Measurements from ENCODE around the gene AK8.

Gene AK8

DNA sequence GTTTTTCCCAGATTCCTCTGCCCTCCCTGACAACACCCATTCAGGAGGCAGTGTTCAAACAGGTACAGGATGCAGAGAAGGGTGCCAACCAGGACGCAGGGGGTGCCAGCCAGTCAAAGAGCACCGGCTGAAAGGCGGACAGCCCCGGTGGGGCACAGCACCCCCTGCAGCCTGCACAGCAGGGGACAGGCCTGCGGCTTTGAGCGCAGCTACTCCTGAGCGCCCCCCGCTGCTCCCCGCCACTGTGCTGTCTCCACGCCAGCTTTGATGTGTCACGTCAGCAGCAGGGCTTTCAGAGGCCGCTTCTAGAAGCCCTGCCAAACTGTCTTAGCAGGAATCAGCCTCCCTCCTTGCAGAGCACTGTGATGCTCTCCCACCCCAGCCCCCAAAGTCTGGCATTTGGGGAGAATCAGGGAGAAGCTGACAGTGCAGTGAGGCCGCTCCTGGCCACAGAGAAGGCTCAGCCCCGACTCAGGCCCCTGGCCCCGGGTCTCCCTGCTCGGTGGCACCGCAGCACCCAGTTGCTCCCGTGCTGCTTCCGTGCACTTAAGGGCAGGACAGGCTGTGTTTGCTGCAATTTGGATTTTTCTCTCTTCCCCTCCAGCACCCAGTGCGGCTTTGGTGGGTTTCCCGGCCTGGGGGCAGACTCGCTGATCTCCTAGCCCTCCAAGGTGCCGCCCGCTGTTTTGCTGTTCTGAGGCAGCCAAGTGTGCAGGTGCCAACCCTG, 20.3 kb downstream of the AK8 start:
- DNase-seq (ENCODE audit: low read depth), result no peak

DNA sequence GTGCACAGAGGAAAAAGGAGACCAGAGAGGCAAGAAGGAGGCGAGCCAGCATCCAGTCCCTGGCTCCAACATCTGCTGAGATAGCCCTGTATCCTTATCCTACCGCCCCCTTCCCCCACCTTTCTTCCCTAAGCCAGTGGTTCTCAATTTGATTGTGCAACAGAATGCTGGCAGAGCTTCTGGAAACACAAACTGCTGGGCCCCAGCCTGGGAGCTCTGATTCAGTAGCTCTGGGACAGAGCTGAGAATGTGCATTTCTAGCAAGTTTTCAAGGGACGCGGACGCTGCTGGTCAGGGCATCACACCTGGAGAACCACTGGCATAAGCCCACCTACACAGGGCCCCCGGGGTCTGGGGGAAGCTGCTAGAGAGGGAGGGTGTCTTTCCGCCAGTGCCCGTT, 21.1 kb downstream of the AK8 start:
- DNase-seq (ENCODE audit: low read depth), result no peak

DNA sequence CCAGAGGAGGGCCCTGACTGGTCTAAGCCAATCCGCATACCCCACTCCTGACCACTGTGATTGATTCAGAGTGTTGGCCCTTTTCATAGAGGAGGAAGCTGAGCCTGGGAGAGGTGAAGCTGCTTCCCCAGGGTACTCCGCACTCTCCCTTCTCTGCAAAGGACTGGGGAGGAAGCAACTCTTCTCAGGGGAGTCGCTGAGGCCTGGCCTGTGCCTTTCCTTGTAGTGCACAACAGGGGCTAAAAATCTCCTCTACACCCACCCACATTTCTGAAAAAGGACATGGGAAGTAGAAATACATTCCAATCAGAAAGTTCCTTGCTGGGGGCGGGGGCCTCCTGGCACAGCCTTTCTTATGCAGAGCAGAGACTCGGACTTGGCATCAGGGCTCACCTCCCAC, 22.2 kb downstream of the AK8 start:
- DNase-seq (ENCODE audit: low read depth), result no peak

DNA sequence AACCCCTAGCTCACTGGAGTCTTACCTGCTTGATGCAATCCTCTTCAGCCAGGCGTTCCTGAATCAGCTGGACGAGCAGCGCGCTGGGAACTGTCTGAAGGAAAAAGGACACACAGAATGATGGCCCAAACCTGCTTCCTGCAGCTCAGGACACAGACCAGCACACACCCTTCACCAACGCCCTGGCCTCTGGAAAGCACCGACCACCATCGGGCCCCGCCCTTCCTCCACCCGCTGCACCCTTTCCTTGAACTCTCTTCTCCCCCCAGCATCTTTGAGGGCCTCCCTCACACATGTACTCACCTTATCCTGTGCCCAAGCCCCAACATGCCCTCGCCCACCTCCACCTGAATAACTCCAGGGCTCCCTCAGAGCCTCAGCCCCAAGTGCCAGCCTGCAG, 23.3 kb downstream of the AK8 start:
- DNase-seq (ENCODE audit: low read depth), result no peak

DNA sequence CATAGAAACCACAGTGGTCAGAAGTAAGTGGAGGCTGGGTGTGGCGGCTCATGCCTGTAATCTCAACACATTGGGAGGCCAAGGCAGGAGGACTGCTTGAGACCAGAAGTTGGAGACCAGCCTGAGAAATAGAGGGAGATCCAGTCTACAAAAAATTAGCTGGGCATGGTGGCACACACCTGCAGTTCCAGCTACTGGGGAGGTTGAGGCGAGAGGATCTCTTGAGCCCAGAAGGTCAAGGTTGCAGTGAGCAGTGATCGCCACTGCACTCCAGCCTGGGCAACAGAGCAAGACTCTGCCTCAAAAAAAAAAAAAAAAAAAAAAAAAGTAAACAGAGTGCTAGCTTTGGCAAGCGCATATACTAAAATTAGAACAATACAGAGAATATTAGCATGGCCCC, 24.6 kb downstream of the AK8 start:
- DNase-seq (ENCODE audit: low read depth), result no peak

DNA sequence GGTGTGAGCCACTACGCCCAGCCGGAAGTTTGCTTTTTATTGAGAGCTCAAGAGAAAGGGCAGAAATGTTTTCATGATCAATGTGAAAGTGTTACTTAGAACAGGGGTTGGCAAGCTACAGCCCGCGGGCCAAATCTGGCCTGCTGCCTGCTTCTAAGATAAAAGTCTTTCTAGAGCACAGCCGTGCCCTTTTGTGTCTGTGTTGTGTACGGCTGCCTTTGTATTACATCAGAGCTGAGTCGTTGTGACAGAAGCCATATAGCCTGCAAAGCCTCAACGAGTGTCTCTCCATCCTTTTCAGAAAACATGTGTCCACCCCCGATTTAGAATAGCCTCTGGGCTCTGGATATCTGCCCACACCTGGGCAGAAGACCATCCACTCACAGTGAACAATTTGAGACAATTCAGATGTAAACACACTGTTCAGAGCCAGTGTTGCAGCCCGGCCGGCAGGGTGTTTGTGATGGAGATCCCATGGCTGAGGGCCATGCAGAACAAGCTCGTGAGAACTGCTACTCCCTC, 28.8 kb downstream of the AK8 start:
- no peak for DNase-seq (ENCODE audit: low read depth)

DNA sequence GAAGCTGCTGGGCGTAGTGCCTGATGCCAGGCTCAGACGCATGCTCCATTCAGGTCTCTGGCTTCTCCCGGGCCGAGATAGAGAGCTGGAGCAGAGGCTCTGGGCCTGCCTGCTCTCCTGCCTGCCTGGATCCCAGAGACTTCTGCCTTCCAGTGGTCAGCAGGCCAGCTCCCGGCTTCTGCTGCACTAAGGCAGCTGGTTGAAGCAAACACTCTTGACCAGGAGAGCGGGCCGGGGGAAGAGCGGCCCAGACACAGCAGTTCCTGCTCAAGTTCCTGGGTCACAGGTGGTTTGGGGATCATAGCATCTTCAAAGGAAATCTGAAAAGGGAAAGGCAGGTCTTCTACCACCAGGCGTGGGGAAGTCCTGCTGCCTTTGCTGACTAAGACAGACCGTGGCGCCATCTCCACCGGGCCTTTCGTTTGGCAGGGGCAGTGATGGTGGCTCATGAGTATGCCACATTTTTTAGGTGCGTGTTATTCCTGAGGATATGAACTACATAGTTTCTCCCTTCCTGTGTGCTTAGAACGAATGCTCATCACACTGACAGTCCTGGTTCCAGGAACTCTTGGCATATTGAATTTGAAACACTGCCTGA, 31.1 kb downstream of the AK8 start:
- DNase-seq (ENCODE audit: low read depth), result no peak

DNA sequence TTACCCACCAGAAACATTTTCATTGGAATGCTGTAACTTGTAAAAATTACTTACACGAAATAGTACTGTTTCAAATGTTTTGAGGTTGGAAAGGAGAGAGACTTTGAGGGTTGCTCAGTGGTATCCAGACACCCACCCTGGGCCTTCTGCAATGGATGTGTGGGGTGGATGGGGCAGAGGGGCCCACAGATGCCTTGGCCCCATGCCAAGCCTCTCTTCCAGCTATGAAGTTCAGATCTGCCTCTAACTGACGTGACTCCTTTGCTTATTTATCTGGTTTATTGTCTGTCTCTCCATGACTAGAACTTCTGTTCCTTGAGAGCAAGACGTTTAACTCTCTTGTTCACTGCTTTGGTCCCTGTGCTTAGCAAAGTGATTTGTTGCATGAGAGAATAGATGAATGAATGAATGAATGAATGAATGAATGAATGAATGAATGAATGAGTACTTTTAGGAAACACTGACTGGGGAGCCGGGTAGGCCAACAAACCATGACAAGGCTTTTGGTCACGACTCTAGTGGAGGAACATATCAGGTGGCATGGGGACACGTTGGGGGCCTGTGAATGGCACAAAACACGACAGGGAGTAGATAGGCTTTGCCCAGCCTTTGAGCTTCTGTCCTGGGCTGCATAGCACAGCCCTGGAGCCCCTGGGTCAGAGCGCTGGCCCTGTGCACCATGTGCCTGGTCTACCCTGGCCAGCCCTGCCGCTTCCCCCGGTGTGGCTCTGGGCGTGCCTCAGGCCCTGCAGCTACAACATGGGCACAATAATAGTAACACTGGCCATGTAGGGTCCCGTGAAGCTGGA, 31.8 kb downstream of the AK8 start:
- DNase-seq (ENCODE audit: low read depth), result no peak

DNA sequence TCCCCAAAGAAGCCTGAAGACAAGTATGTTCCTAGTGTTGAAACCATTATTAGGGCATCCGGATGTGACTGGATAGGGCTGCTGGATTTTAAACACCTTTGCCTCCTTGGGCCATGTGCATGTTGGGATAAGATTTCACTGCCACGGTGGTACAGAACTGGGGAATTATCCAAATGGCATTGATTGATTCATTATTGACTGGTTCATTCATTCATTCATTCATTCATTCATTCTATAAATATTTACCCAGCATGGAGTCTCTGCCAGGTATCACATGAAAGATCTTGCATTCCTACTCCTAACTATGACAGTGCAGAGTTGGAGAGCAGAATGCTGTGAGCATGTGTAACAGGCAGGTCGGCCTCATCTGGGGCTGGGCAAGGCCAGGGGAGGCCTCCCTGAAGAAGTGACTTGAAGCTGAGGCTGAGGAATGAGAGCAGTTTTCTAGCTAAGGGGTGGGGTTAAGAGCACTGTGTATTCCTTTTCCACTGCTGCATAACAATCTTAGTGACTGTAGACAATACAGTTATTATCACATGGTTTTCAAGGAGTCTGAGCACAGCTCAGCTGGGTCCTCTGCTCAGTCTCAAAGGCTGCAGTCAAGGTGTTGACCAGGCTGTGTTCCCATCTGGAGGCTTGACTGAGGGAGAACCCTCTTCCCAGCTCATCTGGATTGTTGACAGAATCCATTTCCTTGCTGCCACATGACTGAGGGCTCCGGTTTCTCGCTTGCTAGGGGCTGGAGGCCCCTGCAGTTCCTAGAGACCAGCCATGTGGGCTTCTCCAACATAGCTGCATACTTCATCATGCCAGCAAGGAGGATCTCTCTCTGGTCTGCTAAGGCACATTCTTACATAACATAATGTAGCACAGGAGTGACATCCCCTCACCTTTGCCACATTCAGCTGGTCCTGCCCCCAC, 35.7 kb downstream of the AK8 start:
- no peak for DNase-seq (ENCODE audit: low read depth)

DNA sequence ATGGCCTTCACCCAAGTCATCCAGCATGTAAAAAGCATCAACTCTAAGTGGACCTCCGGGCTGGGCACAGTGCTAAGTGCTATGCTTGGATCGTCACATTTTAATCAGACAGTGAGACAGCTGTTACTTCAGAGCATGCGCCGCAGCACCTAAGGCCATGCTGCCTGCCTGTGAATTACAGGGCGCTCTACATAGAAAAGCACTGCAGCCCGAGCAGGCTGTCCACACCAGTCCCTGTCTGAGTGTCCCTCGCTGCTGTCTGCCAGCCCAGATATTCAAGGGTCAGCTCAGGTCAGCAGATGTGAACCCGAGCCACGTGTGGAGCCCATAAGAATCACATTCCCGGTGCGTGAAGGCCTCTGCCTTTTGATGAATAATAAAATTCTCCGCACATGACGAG, 37.1 kb downstream of the AK8 start:
- DNase-seq (ENCODE audit: low read depth), result no peak

DNA sequence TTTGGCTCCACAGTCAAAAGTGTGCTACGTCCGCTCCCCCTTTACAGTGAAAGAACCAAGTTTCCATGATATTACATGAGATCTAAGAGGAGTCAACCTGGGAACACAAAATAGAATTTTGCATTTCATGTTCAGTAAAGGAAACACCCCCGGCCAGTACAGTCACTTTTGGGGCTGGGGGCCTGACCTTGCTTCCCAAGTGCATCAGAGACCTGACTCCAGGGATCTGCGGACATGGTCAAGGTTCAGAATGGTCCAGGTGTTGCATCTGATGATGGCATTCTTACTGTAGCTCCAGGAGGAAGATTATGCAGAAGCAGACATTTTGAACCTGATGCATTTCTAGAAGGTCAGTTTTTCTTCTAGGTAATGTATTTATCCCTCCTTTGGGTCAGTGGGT, 39.8 kb downstream of the AK8 start:
- DNase-seq (ENCODE audit: low read depth), result no peak

DNA sequence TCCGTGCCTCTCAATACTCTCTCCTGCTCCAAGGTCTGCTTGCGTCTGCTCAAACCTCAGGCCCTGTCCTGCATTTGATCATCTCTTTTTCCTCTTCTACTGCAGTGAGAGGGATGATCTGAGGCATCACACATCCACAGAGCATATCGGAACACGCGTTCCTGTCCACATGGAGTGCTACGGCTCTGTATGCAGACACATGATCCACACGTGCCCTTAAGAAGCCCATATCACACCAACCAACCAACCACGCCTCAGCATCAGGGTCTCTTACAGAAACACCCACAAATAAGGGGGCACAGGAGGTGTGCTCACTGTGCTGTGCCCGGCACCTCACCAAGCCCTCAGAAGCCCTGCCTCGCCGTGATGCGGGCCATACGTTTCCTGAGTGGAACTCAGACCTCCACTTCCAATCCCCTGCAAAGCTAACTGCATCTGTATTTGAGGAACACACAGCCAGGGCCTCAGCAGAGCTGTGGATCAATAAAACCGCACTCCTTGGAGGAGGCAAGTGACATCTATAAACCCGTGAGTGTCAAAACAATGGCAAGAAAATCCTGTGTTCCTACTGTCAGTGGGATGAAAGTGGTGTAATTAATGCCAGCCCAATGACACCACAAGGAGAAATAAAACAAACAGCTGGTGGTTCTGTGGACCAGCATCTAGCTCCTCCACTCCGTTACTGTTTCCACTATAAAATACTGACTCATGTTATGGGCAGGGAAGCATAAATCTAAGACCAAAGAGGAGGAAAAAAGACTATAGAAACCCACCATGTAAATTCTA, 40.4 kb downstream of the AK8 start:
- DNase-seq (ENCODE audit: low read depth), result no peak

DNA sequence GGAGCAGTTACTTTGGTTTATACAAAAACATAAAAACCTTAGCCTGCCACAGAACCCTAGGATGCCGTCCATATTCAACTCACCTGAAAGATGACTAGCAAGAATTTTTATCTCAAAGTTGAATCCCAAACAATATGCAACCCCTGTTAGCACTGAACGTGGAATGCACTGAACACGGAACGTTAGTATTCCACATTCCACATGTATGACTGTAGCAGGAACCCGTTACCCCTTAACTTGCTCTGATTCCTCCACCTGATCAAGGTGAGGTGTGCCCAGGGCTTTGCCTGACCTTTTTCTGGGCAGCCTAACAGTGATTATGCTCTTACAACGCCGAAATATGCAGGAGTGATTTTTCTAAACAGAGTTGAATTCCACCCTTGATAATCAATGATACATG, 43.7 kb downstream of the AK8 start:
- DNase-seq (ENCODE audit: low read depth), result no peak

DNA sequence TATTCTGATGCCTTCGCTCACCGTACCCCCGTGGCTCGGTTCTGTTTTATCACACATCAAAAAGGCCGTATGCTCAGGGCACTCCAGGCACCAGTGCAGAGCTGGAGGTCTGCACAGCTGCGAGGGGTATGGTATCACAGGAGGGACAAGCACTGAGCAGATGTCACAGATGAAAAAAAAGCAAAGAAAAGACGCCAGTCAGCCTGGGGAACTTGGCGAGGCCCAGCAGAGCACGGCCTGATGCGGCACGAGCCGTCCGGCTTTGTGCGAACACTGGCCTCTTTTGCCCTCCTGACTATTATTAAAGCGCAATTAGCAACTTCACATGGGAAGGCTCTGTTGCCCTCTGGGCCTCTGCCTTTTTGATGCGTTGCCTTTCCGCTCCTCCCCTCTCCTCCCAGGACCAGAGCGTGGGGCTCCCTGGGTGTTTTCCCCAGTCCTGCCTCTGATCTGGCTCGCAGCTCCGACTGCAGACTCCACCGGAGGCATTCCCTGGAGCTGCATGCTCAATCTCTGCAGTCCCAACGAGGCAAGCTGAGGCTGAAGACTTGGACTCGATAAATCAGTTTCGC, 44.4 kb downstream of the AK8 start:
- no peak for DNase-seq (ENCODE audit: low read depth)

DNA sequence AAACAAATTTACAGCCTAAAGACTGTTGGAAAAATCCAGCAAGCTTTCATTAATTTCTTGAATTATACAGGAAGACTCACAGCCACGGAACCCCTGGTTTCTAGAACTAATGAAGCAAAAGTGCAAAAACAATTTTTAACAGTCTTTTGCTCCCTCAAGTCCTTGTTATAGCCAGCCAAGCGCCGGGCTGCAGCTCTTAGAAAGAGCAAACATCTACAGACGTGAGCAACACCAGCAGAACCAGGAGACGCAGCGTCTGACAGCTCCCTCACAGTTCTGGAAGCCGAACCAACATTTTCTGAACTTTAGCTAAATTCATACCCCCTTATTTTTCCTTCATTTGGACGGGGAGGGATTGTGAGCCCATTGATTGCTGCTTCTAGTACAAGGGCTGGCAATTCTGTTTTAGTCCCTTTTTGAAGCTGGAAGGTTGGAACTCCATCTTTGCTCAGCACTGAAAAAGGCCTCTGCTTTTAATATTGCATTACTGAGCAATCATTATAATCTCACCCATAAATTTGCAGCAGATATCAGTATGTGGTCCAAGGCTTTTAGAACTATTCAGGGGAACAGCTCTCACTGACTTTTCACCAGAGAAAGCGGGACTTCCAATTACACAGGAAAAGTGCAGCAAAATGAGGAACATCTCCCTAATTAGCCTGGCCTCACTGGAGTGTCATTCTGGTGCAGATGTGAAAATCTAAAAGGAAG, 45.8 kb downstream of the AK8 start:
- no peak for DNase-seq (ENCODE audit: low read depth)

DNA sequence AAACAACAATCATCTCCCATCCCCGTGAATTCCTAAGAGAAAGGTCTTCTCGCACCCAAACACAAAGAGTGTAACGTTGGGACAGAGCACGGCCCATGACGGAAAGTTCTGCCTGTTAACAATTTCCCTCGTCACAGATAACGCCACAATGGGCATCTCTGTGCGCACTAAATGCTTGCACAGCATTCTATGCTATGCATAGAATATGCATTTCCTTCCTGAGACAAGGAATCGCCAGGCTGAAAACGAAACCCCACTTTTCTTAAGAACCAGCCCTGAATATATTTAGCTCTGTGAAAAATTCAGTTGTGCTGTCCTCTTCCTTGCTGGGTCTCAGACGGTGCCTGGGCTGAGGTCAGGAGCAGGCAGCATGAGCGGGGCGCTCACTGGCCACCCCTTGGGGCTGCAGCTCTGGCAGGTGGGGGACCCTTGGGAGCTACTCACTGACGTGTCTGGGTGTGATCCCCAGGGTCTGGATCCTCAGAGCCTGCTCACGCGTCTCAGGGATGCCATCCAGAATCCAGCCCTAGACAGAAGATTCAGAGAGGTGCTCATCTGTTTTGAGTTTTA, 49.8 kb downstream of the AK8 start:
- DNase-seq (ENCODE audit: low read depth), result no peak

DNA sequence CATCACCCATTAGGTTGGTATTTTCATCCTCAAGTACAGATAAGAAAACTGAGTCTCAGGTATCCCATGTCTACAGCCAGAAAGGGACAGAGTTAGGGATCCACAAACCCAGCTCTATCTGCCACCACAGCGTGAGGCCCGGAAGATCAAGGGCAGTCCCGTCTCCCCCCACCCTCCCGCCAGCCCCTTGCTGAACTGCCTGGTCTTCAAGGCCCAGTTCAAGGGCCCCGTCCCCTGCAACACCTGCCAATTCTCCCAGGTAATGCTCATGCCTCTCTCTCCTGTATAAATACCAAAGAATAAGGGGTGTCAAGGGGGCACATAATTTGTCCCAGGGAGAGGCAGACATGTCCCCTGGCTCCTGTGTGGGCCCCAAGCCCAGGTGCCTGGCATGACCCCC, 50.7 kb downstream of the AK8 start:
- DNase-seq (ENCODE audit: low read depth), result no peak

DNA sequence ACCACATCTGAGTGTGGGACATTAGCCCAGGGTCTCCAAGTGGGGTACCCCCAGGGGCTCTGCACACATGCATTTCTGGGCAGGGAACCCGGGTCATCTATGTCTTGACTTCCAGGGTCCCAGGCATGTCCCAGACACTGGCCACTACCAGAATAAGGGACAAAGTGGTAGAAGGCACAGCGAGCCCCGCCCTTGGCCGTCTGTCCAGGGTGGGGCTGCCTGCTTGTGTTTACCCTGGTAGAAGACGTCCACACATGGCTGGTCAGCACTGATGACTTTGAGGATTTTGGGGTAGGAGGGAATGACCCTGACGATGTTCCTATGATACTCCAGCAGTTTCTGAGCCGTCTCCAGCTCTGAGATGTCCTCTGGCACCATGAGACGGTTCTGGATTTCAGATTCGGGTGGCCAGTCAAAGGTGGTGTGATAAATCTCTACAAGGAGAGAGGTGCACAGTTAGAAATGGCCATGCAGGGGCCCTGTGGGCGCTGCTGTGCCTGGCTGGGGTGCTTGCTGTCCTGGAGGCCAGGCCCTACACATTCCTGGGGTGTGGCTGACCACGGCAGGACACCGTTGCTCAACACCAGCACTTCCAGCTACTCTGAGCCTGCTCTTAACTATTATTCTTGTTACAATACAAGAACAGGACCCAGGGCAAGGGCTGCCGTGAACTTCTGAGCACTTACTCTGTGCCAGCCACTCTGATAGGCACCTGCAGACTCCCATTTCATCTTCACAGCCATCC, 51.3 kb downstream of the AK8 start:
- DNase-seq (ENCODE audit: low read depth), result no peak

DNA sequence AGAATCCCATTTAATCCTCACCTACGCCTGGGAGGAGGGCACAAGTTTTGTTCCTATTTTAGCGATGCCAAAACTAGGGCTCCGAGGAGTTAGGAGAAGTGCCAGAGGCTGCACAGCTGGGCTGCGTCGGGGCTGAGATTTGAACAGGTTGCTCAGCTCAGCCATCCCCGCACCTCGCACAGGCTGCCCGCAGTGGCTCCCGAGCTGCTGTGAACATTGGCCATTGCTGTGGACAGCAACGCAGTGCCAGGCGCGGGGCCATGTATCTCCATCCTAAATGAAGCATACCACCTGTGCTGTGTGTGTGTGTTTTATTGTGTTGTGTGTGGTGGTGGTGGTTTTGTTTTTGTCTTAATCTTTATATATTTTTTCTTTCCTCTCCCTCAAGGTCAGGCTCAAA, 52.0 kb downstream of the AK8 start:
- no peak for DNase-seq (ENCODE audit: low read depth)
